Astrocyte of the cerebellum (primary cell): ENCODE results near the gene GOLGA6L7.
"Not testable (repeated sequence)": the region's sequence is repeated elsewhere in the genome, so short reads cannot be mapped to it uniquely, and the experiment has no call there.

Experiments
- DNase-seq: peaks from one replicate; pipeline ENCODE4 v3.0.0-alpha.2; 2011; ENCODE audit warnings: low read depth
- H3K4me3 ChIP-seq: 2 replicates; pipeline ENCODE4 v1.5.1; 2011; ENCODE audit warnings: mild to moderate bottlenecking, low read depth, low read length, moderate library complexity
- CTCF ChIP-seq: IDR thresholded peaks from 2 replicates; pipeline ENCODE4 v1.5.1; 2012; ENCODE audit warnings: low read length, low read depth, moderate library complexity, mild to moderate bottlenecking; ENCODE audit errors: missing control alignments
- in situ Hi-C: cut with HindIII; loops from 2 replicates; pipeline ENCODE4 v1.10.0; 2017; ENCODE audit warnings: low sequenced_read_pairs

GOLGA6L7 gene

GRCh38 chr15:28875461-28876000, 27.1 kb upstream of the GOLGA6L7 start:
- no peak overlapping the region for H3K4me3 ChIP-seq
- TF ChIP-seq CTCF = no peak
- in situ Hi-C loops = no loop called here
- no peak for DNase-seq

GRCh38 chr15:28873585-28874190, 25.2 kb upstream of the GOLGA6L7 start:
- in situ Hi-C loops = no loop called here
- no peak for DNase-seq
- TF ChIP-seq CTCF = peak; percentile 28
- no peak overlapping the region for H3K4me3 ChIP-seq

- no peak overlapping the region for H3K4me3 ChIP-seq
- in situ Hi-C loops = no loop called here
- no peak for DNase-seq
- no peak for TF ChIP-seq CTCF
Measured at GRCh38 chr15:28873006-28873405, 24.6 kb upstream of the GOLGA6L7 start.

GRCh38 chr15:28871168-28871567, 22.7 kb upstream of the GOLGA6L7 start:
- H3K4me3 ChIP-seq = no peak overlapping the region
- no peak for TF ChIP-seq CTCF
- no peak for DNase-seq
- in situ Hi-C loops = no loop called here

- in situ Hi-C loops = no loop called here
- no peak overlapping the region for H3K4me3 ChIP-seq
- no peak for TF ChIP-seq CTCF
- DNase-seq = no peak
Measured at GRCh38 chr15:28868744-28869345, 20.4 kb upstream of the GOLGA6L7 start.

- H3K4me3 ChIP-seq, in situ Hi-C loops, DNase-seq: not testable (repeated sequence)
Measured at GRCh38 chr15:28861589-28862293, 13.3 kb upstream of the GOLGA6L7 start.
